Measurements from ENCODE around the gene ONECUT1.

DNA sequence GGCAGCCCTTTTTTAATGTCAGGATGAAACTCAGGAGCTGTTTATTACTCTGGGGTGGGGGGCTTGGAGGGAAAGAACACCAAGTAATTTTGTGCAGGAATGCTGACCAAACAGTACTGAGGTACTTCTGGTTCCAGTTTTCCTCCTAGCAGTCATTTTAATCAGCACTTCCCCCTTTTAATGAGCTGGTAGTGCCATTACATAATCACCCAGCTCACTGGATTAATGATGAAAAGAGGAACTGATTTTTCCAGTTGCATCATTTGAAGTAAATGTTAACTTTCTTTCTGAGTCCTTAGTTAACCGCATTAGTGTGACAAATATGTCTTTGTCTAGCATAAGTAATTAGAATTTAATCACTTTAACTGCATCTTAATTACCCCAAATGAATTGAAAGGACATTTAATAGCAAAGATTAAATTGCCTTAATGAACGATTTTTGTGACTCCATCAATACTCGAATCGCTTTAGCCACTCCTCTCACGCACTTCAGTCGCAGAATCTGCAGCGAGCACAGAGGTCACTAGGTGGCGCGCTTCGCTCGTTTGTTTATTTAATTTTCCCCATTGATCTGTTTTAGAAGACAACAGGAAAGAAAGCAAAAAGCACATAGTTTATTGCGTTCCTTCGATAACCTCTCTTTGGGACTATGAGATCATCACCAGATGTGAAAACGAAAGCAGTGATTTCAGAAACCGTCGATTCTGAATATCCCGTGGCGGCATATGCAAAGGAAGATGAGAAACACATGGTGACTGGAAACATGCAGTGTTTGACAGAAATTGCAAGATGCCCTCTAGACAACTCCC lies 9.8 kb downstream of the ONECUT1 start:
- TF ChIP-seq CTCF (IDR thresholded peaks at IDR 0.05; ENCODE audit: low read length) (peak; percentile 97), EZH2 (IDR thresholded peaks at IDR 0.05; ENCODE audit: borderline replicate concordance, low read length) (no peak)

All from OCI-LY1 (cell line).